Endothelial cell of umbilical vein (primary cell): ENCODE measurements around the gene EYS. TPM values are rescaled to one million over a fixed set of nuclear protein-coding genes. Genes with fewer than 3 reads are reported as not detected.

Source experiments
- BruUV-seq: library from RNA; stranded (reverse); fragments of 400-500 nt; replicated peaks from 2 replicates; lab custom pipeline; 2021; lab: Mats Ljungman, UMichigan
- CTCF ChIA-PET: fragments of 300-600, 350-600 bp; sonication (Branson Sonifier 250); formaldehyde crosslinking; loops from one replicate; lab custom pipeline; 2021; ENCODE audit warnings: antibody characterized with exemption, inconsistent platforms; lab: Charles Lee
- POLR2A ChIA-PET: fragments of 300-600, 350-600 bp; sonication (Branson Sonifier 250); formaldehyde crosslinking; loops from one replicate; lab custom pipeline; 2021; ENCODE audit warnings: antibody characterized with exemption, inconsistent platforms; lab: Charles Lee
- DNase-seq: peaks from one replicate; pipeline ENCODE4 v3.0.0-alpha.2; 2011; ENCODE audit warnings: low read depth, low spot score
- FAIRE-seq: peaks from 2 replicates; lab custom pipeline; 2011; peaks lifted over from hg19 to GRCh38; lab: Jason Lieb, UNC
- H2AFZ ChIP-seq: 2 replicates; pipeline ENCODE4 v1.6.0; 2012; ENCODE audit warnings: low read depth, low read length, control low read depth, inconsistent platforms
- H3K27ac ChIP-seq: 2 replicates; pipeline ENCODE4 v1.5.1; 2011; ENCODE audit warnings: low read depth, mild to moderate bottlenecking, control low read depth, low read length, moderate library complexity; ENCODE audit not compliant: insufficient read depth
- H3K27me3 ChIP-seq, 2 experiments: 2 replicates each; pipeline versions ENCODE4 v1.6.0 to v1.6.1; 2011; ENCODE audit warnings: low read length in 2 of 2, mixed read lengths in 1 of 2; ENCODE audit not compliant: control insufficient read depth in 2 of 2, insufficient read depth in 2 of 2
- H3K36me3 ChIP-seq, 2 experiments: 2 replicates in 1 of 2; 3 replicates in 1 of 2; pipeline ENCODE4 v1.5.1; 2011; ENCODE audit warnings: low read length in 2 of 2, mild to moderate bottlenecking in 1 of 2, moderate library complexity in 1 of 2; ENCODE audit not compliant: control insufficient read depth in 2 of 2, insufficient read depth in 2 of 2; ENCODE audit errors: extremely low read depth in 1 of 2
- H3K4me1 ChIP-seq: 3 replicates; pipeline ENCODE4 v1.5.1; 2011; ENCODE audit warnings: mild to moderate bottlenecking, low read length; ENCODE audit not compliant: control insufficient read depth, insufficient read depth; ENCODE audit errors: extremely low read depth
- H3K4me2 ChIP-seq: 2 replicates; pipeline ENCODE4 v1.6.1; 2011; ENCODE audit warnings: low read length, control low read depth, mixed read lengths; ENCODE audit not compliant: insufficient read depth
- H3K4me3 ChIP-seq, 3 experiments: fragments of 200-600 bp in 1 of 3; sonication (generic), shearing (Covaris generic) in 1 of 3; replicated peaks in 1 of 3; 2 replicates each; pipeline ENCODE4 v1.5.1; 2011 to 2016; ENCODE audit warnings: control low read depth in 3 of 3, low read length in 3 of 3, mild to moderate bottlenecking in 2 of 3, inconsistent platforms in 1 of 3, low read depth in 1 of 3, moderate library complexity in 1 of 3; ENCODE audit not compliant: insufficient read depth in 1 of 3
- H3K79me2 ChIP-seq: 2 replicates; pipeline ENCODE4 v1.6.0; 2012; ENCODE audit warnings: low read length, inconsistent platforms; ENCODE audit not compliant: control insufficient read depth, insufficient read depth
- H3K9ac ChIP-seq: replicated peaks from 2 replicates; pipeline ENCODE3; 2011; ENCODE audit warnings: low read length, control low read depth; ENCODE audit not compliant: insufficient read depth; ENCODE audit errors: extremely low read depth
- H3K9me1 ChIP-seq: replicated peaks from 3 replicates; pipeline ENCODE4 v1.6.0; 2011; ENCODE audit warnings: mild to moderate bottlenecking, low read length; ENCODE audit not compliant: control insufficient read depth, insufficient read depth; ENCODE audit errors: extremely low read depth
- H3K9me3 ChIP-seq: replicated peaks from 2 replicates; pipeline ENCODE4 v1.5.1; 2012; ENCODE audit warnings: low read length, inconsistent platforms; ENCODE audit not compliant: control insufficient read depth, insufficient read depth
- H4K20me1 ChIP-seq: replicated peaks from 2 replicates; pipeline ENCODE3; 2011; ENCODE audit warnings: mild to moderate bottlenecking, low read length; ENCODE audit not compliant: control insufficient read depth, insufficient read depth; ENCODE audit errors: extremely low read depth
- CTCF ChIP-seq, 2 donors: IDR thresholded peaks; 1 replicate in 1 of 2; 2 replicates in 1 of 2; pipeline ENCODE4 v1.5.1; 2011; ENCODE audit warnings: low read length in 2 of 2, mild to moderate bottlenecking in 2 of 2, moderate library complexity in 2 of 2, control low read depth in 1 of 2, inconsistent platforms in 1 of 2, low read depth in 1 of 2; ENCODE audit not compliant: insufficient read depth in 1 of 2; ENCODE audit errors: extremely low read depth in 1 of 2
- EZH2 ChIP-seq: IDR thresholded peaks from 2 replicates; pipeline ENCODE4 v1.6.1; 2012; ENCODE audit warnings: borderline replicate concordance, low read depth, mild to moderate bottlenecking, moderate library complexity, low read length, inconsistent platforms; ENCODE audit not compliant: severe bottlenecking
- FOS ChIP-seq: IDR thresholded peaks from 2 replicates; pipeline ENCODE4 v1.6.1; 2011; ENCODE audit warnings: mild to moderate bottlenecking, low read length, moderate library complexity, borderline replicate concordance; ENCODE audit not compliant: insufficient read depth
- GATA2 ChIP-seq: IDR thresholded peaks from 2 replicates; pipeline ENCODE4 v1.7.0; 2011; ENCODE audit warnings: low read depth, mild to moderate bottlenecking, moderate library complexity, mixed read lengths, low read length; ENCODE audit not compliant: insufficient read length, insufficient read depth
- JUN ChIP-seq: IDR thresholded peaks from 2 replicates; pipeline ENCODE4 v1.6.1; 2011; ENCODE audit warnings: borderline replicate concordance, low read depth; ENCODE audit not compliant: insufficient read length, insufficient read depth
- MYC ChIP-seq: IDR thresholded peaks from one replicate; pipeline ENCODE4 v1.6.1; 2011; ENCODE audit warnings: mild to moderate bottlenecking, low read depth, low read length
- POLR2A ChIP-seq: IDR thresholded peaks from 2 replicates; pipeline ENCODE4 v1.6.1; 2012; ENCODE audit warnings: low read depth, mild to moderate bottlenecking, control low read depth, low read length
- POLR2AphosphoS5 ChIP-seq: IDR thresholded peaks from 2 replicates; pipeline ENCODE4 v1.6.1; 2012; ENCODE audit warnings: low read depth, mild to moderate bottlenecking, control low read depth, low read length, moderate library complexity; ENCODE audit not compliant: insufficient read depth
- dilution Hi-C: fragments of 300-500 bp; cut with MboI; formaldehyde crosslinking; loops from one replicate; pipeline ENCODE4 v1.15.0; 2019; ENCODE audit warnings: low sequenced_read_pairs; ENCODE audit not compliant: extremely low pct_ligation_motif_present
- intact Hi-C: fragments of 100-400 bp; cut with micrococcal nuclease; formaldehyde crosslinking; loops from one replicate; pipeline ENCODE4 v1.10.0; 2022
- polyA plus RNA-seq, 4 experiments: library from polyadenylated mRNA; depleted of rRNA in 3 of 4; stranded (reverse) in 3 of 4; unstranded in 1 of 4; fragments of >200 nt; gene quantifications; 2 replicates each; pipeline versions ENCODE4 v1.2.1 to v1.2.3, GENCODE V29; 2011 to 2012; ENCODE audit warnings: missing spikeins in 1 of 4
- total RNA-seq: library from RNA; stranded (reverse); gene quantifications from 2 replicates; pipeline ENCODE4 v1.2.3, GENCODE V29; 2021
- TF ChIP-seq, protein P1 (sequence below): IDR thresholded peaks from 2 replicates; pipeline ENCODE4 v1.6.1; 2011; ENCODE audit not compliant: insufficient read depth, insufficient read length

The EYS gene
- total and polyA plus RNA-seq, 2 donors (not counting 3 experiments of a cell fraction or from before 2014, with no cell fraction given) = 0.01 to 0.27 TPM

GRCh38 chr6:65637289-65638046 is 69.6 kb downstream of the EYS start:
- DNase-seq (no peak), FAIRE-seq (no peak)
- Histone ChIP-seq H3K27me3 (no peaks in the 10 kb centered on the region), H3K79me2 (no peaks in the 10 kb centered on the region), H3K9me3 (no peaks in the 10 kb centered on the region), H3K27ac (no peak overlapping the region), H3K4me2 (no peak overlapping the region), H3K9ac (no peak overlapping the region), H3K9me1 (no peaks in the 10 kb centered on the region), H4K20me1 (no peaks in the 10 kb centered on the region), H2AFZ (no peak overlapping the region), H3K36me3 (no peaks in the 10 kb centered on the region), H3K4me1 (no peaks in the 10 kb centered on the region), H3K4me3 (no peak overlapping the region)
- no TSS peak for BruUV-seq
- CTCF ChIA-PET = no interaction called here
- TF ChIP-seq POLR2A = no peak
- TF ChIP-seq JUN = no peak
- no peak for TF ChIP-seq EZH2
- no peak for TF ChIP-seq CTCF (IDR thresholded peaks at IDR 0.05; ENCODE audit: extremely low read depth in 1 of 2, insufficient read depth in 1 of 2, low read depth in 1 of 2, low read length in 2 of 2)
- no peak for TF ChIP-seq POLR2AphosphoS5
- no peak for TF ChIP-seq GATA2
- TF ChIP-seq, protein P1, sequence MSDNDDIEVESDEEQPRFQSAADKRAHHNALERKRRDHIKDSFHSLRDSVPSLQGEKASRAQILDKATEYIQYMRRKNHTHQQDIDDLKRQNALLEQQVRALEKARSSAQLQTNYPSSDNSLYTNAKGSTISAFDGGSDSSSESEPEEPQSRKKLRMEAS = no peak
- TF ChIP-seq FOS = no peak
- no peak for TF ChIP-seq MYC
- dilution Hi-C loops = no loop called here
- intact Hi-C loops = no loop called here
- POLR2A ChIA-PET = no interaction called here
